AG10803 (cell line): ENCODE results near the gene CALCOCO1.

Experiments used
- DNase-seq: peaks from one replicate; pipeline ENCODE4 v3.0.0; 2010; ENCODE audit warnings: low read depth
- H3K4me3 ChIP-seq: 2 replicates; pipeline ENCODE4 v1.5.1; 2011; ENCODE audit warnings: mild to moderate bottlenecking, low read length, control low read depth
- TF ChIP-seq, protein P1 (sequence below): conservative IDR thresholded peaks from 2 replicates; pipeline ENCODE4 v1.5.1; 2011; ENCODE audit warnings: mild to moderate bottlenecking, low read length, control low read depth, inconsistent platforms

Gene CALCOCO1

GRCh38 chr12:53757101-53757770 lies 30.0 kb upstream of the CALCOCO1 start:
- TF ChIP-seq, protein P1, sequence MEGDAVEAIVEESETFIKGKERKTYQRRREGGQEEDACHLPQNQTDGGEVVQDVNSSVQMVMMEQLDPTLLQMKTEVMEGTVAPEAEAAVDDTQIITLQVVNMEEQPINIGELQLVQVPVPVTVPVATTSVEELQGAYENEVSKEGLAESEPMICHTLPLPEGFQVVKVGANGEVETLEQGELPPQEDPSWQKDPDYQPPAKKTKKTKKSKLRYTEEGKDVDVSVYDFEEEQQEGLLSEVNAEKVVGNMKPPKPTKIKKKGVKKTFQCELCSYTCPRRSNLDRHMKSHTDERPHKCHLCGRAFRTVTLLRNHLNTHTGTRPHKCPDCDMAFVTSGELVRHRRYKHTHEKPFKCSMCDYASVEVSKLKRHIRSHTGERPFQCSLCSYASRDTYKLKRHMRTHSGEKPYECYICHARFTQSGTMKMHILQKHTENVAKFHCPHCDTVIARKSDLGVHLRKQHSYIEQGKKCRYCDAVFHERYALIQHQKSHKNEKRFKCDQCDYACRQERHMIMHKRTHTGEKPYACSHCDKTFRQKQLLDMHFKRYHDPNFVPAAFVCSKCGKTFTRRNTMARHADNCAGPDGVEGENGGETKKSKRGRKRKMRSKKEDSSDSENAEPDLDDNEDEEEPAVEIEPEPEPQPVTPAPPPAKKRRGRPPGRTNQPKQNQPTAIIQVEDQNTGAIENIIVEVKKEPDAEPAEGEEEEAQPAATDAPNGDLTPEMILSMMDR, result peak; percentile 84
- DNase-seq, result peak; percentile 63
- 0 out of 2 replicates have a peak overlapping the region, but pooled peaks have one; percentile 17 for H3K4me3 ChIP-seq

GRCh38 chr12:53756300-53757100 lies 29.2 kb upstream of the CALCOCO1 start:
- 0 out of 2 replicates have a peak overlapping the region, but pooled peaks have one; percentile 17 for H3K4me3 ChIP-seq
- TF ChIP-seq, protein P1, result no peak
- no peak for DNase-seq

DNA sequence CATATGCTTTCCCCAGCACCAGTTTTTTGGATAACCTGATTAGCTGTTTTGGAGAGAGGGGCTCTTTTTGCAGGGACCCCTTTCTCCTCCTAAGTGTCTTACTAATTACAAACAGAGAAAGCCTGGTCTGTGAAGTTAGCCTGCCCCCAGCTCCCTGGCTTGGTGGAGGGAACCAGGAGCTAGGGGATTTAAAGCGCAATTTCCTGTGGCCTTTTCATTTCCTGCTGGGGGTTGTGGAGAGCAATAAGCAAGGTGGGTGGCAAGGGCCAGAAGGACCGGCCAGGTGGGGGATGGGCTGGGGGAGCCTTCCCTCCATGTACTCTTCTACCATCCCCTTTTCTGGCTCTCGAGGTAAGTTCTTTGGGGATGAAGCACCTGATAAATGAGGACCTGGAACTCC lies 28.6 kb upstream of the CALCOCO1 start:
- no peak for DNase-seq
- no peak overlapping the region for H3K4me3 ChIP-seq
- TF ChIP-seq, protein P1, result no peak

DNA sequence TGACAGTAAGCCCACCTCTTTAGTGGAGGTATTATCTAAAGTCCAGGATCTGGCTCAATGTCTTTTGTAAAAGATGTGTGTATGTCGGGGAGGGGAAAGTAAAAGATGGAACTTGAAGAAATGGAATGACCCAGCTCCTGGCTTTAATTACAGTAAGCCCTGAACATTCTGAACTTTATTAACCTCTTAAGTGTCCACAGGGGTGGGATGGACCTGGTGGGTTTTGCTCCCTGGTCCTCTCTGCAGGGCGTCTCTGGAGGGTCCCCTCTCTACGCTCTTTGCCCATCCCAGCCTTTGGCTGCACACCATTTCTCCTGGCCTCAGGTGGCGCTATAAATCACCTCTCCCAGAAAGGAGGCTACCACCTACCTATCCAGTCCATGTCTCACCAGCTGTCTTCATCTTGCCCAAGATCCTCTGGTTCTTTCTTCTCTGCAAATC lies 28.2 kb upstream of the CALCOCO1 start:
- TF ChIP-seq, protein P1, result no peak
- DNase-seq, result no peak

GRCh38 chr12:53754633-53755264 lies 27.5 kb upstream of the CALCOCO1 start:
- H3K4me3 ChIP-seq, result no peak overlapping the region
- DNase-seq, result peak; percentile 46
- TF ChIP-seq, protein P1, result no peak

More for the DNA sequence above, 28.2 kb upstream of the CALCOCO1 start:
- no peak overlapping the region for H3K4me3 ChIP-seq

DNA sequence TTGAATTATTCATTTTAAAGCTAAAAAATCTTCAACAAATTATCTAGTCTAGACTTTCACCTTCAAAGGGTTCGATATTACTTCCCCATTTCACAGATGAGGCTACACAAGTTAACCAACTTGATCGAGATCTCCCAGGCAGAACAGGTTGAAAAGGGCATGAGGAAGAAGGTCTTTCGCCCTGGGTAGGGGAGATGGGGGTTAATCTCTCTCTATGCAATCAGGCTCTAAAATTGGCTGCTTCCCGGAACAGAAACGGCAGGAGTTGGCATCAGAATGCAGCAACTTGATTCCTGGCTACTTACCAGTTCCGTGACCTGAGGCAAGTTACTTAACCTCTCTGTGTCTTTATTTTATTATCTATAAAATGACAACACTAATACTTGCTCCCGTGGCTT lies 26.9 kb upstream of the CALCOCO1 start:
- H3K4me3 ChIP-seq, result no peak overlapping the region

More for the DNA sequence above, 26.9 kb upstream of the CALCOCO1 start:
- TF ChIP-seq, protein P1, result no peak
- no peak for DNase-seq
